Skeletal muscle tissue (tissue), 4 donors: ENCODE results near the gene ARMH3. TPM values are rescaled to one million over a fixed set of nuclear protein-coding genes. Genes with fewer than 3 reads are reported as not detected.

Source experiments
- H3K27ac ChIP-seq: one replicate; pipeline ENCODE4 v1.7.0; 2013; ENCODE audit warnings: mild to moderate bottlenecking, low read depth, low read length, inconsistent platforms
- H3K27me3 ChIP-seq, 3 donors: one replicate each; pipeline ENCODE4 v1.7.0; 2013; ENCODE audit warnings: low read length in 3 of 3; ENCODE audit not compliant: control insufficient read depth in 3 of 3, insufficient read depth in 3 of 3
- H3K36me3 ChIP-seq, 3 donors: one replicate each; pipeline ENCODE4 v1.7.0; 2013; ENCODE audit warnings: low read length in 3 of 3; ENCODE audit not compliant: control insufficient read depth in 3 of 3, insufficient read depth in 3 of 3
- H3K4me1 ChIP-seq, 3 donors: one replicate each; pipeline ENCODE4 v1.7.0; 2013; ENCODE audit warnings: low read length in 3 of 3, mild to moderate bottlenecking in 3 of 3; ENCODE audit not compliant: control insufficient read depth in 3 of 3, insufficient read depth in 3 of 3
- H3K4me3 ChIP-seq, 3 donors: one replicate each; pipeline ENCODE4 v1.7.0; 2013; ENCODE audit warnings: low read length in 3 of 3
- H3K9ac ChIP-seq, 3 donors: one replicate each; pipeline ENCODE4 v1.7.0; 2013; ENCODE audit warnings: low read length in 3 of 3, mild to moderate bottlenecking in 3 of 3, moderate library complexity in 2 of 3, low read depth in 1 of 3
- H3K9me3 ChIP-seq, 3 donors: one replicate each; pipeline ENCODE4 v1.7.0; 2013; ENCODE audit warnings: low read length in 3 of 3; ENCODE audit not compliant: control insufficient read depth in 3 of 3
- total RNA-seq: library from RNA; depleted of rRNA; stranded (reverse); fragments of >200 nt; gene quantifications from one replicate; pipeline ENCODE4 v1.2.3, GENCODE V29; 2014
- donor health status: Osteomylitis.

The ARMH3 gene
- total RNA-seq, 1 donor from 2014 or later: 13.0 TPM

GRCh38 chr10:101968286-101968939 is 87.6 kb downstream of the ARMH3 start:
- H3K4me1 ChIP-seq: peaks cover 3 to 10% (median 7%) of the 10 kb centered on the region in 3 donors
- H3K9ac ChIP-seq: no peak overlapping the region
- H3K27ac ChIP-seq: no peak overlapping the region
- no peak overlapping the region for H3K4me3 ChIP-seq
- H3K9me3 ChIP-seq: no peaks in the 10 kb centered on the region
- H3K36me3 ChIP-seq: peaks cover 4 to 20% (median 17%) of the 10 kb centered on the region in 3 donors
- H3K27me3 ChIP-seq: no peaks in the 10 kb centered on the region

- H3K9ac ChIP-seq: no peak overlapping the region
- no peak overlapping the region for H3K27ac ChIP-seq
- no peak overlapping the region for H3K4me3 ChIP-seq
- H3K9me3 ChIP-seq: no peaks in the 10 kb centered on the region
- H3K27me3 ChIP-seq: no peaks in the 10 kb centered on the region
- H3K4me1 ChIP-seq: peaks cover 3 to 10% (median 7%) of the 10 kb centered on the region in 3 donors
- peaks cover 4 to 17% (median 16%) of the 10 kb centered on the region in 3 donors for H3K36me3 ChIP-seq
These were observed 88.3 kb downstream of the ARMH3 start for GRCh38 chr10:101967713-101968112.

- no peak overlapping the region for H3K4me3 ChIP-seq
- H3K9ac ChIP-seq: no peak overlapping the region
- no peaks in the 10 kb centered on the region for H3K9me3 ChIP-seq
- H3K27me3 ChIP-seq: no peaks in the 10 kb centered on the region
- H3K27ac ChIP-seq: no peak overlapping the region
- peaks cover 0 to 12% (median 11%) of the 10 kb centered on the region in 3 donors for H3K36me3 ChIP-seq
- H3K4me1 ChIP-seq: peaks cover 3 to 10% (median 7%) of the 10 kb centered on the region in 3 donors
These were observed 88.9 kb downstream of the ARMH3 start for GRCh38 chr10:101967119-101967518.

GRCh38 chr10:101965075-101965765 is 90.8 kb downstream of the ARMH3 start:
- Histone ChIP-seq H3K4me3 (no peak overlapping the region), H3K9me3 (no peaks in the 10 kb centered on the region), H3K4me1 (peaks cover 9 to 19% (median 17%) of the 10 kb centered on the region in 3 donors), H3K27me3 (no peaks in the 10 kb centered on the region), H3K27ac (no peak overlapping the region), H3K9ac (no peak overlapping the region), H3K36me3 (peaks cover 0 to 12% (median 10%) of the 10 kb centered on the region in 3 donors)

- H3K9me3 ChIP-seq: no peaks in the 10 kb centered on the region
- H3K4me3 ChIP-seq: no peak overlapping the region
- peak overlapping the region; percentile 58 for H3K27ac ChIP-seq
- no peaks in the 10 kb centered on the region for H3K27me3 ChIP-seq
- peak overlapping the region in 1 of 3 donors; percentile 20 for H3K9ac ChIP-seq
- H3K4me1 ChIP-seq: peaks cover 6 to 14% (median 12%) of the 10 kb centered on the region in 3 donors
- peaks cover 0 to 6% (median 4%) of the 10 kb centered on the region in 3 donors for H3K36me3 ChIP-seq
These were observed 94.1 kb downstream of the ARMH3 start for GRCh38 chr10:101961591-101962498.

GRCh38 chr10:101960879-101961395 is 95.0 kb downstream of the ARMH3 start:
- H3K4me1 ChIP-seq: peaks cover 6 to 14% (median 12%) of the 10 kb centered on the region in 3 donors
- H3K4me3 ChIP-seq: no peak overlapping the region
- H3K9me3 ChIP-seq: no peaks in the 10 kb centered on the region
- no peaks in the 10 kb centered on the region for H3K27me3 ChIP-seq
- peaks cover 0 to 11% (median 10%) of the 10 kb centered on the region in 3 donors for H3K36me3 ChIP-seq
- H3K27ac ChIP-seq: peak overlapping the region; percentile 58
- H3K9ac ChIP-seq: peak overlapping the region in 1 of 3 donors; percentile 20

- peaks cover 0 to 18% (median 17%) of the 10 kb centered on the region in 3 donors for H3K36me3 ChIP-seq
- H3K27ac ChIP-seq: no peak overlapping the region
- H3K4me3 ChIP-seq: no peak overlapping the region
- no peaks in the 10 kb centered on the region for H3K27me3 ChIP-seq
- peaks cover 6 to 14% (median 12%) of the 10 kb centered on the region in 3 donors for H3K4me1 ChIP-seq
- H3K9ac ChIP-seq: no peak overlapping the region
- no peaks in the 10 kb centered on the region for H3K9me3 ChIP-seq
These were observed 96.5 kb downstream of the ARMH3 start for GRCh38 chr10:101959346-101959916.

GRCh38 chr10:101958691-101959090 is 97.3 kb downstream of the ARMH3 start:
- Histone ChIP-seq H3K4me3 (no peak overlapping the region), H3K36me3 (peaks cover 0 to 25% (median 21%) of the 10 kb centered on the region in 3 donors), H3K4me1 (peaks cover 6 to 14% (median 12%) of the 10 kb centered on the region in 3 donors), H3K9ac (no peak overlapping the region), H3K27ac (no peak overlapping the region), H3K27me3 (no peaks in the 10 kb centered on the region), H3K9me3 (no peaks in the 10 kb centered on the region)

- Histone ChIP-seq H3K9ac (no peak overlapping the region), H3K27me3 (no peaks in the 10 kb centered on the region), H3K4me1 (peaks cover 6 to 14% (median 9%) of the 10 kb centered on the region in 3 donors), H3K27ac (no peak overlapping the region), H3K36me3 (peaks cover 3 to 36% (median 31%) of the 10 kb centered on the region in 3 donors), H3K4me3 (no peak overlapping the region), H3K9me3 (no peaks in the 10 kb centered on the region)
These were observed 99.1 kb downstream of the ARMH3 start for GRCh38 chr10:101956898-101957297.
